HEK293 (cell line): Measurements from ENCODE around the gene AKR1A1.

Experiments
- BCL11A ChIP-seq: fragments of 450-650 bp; formaldehyde crosslinking; IDR thresholded peaks from 2 replicates; pipeline ENCODE4 v1.5.1; 2016; ENCODE audit warnings: low read depth, missing biosample characterization, missing genetic modification characterization
- GLI2 ChIP-seq: fragments of 450-650 bp; formaldehyde crosslinking; IDR thresholded peaks from 2 replicates; pipeline ENCODE4; 2017; ENCODE audit warnings: missing biosample characterization, missing genetic modification characterization, low read depth, borderline replicate concordance
- HIC1 ChIP-seq: fragments of 450-650 bp; formaldehyde crosslinking; IDR thresholded peaks from 2 replicates; pipeline ENCODE4 v1.5.1; 2016; ENCODE audit warnings: missing biosample characterization, missing genetic modification characterization
- SCRT1 ChIP-seq: fragments of 450-650 bp; formaldehyde crosslinking; IDR thresholded peaks from 2 replicates; pipeline ENCODE4 v1.5.1; 2016; ENCODE audit warnings: missing biosample characterization, missing genetic modification characterization, borderline replicate concordance
- SETDB1 ChIP-seq: IDR thresholded peaks from one replicate; pipeline ENCODE4 v1.6.1; 2017; ENCODE audit warnings: mild to moderate bottlenecking, low read length, moderate library complexity, mixed read lengths; ENCODE audit not compliant: insufficient read length
- ZBTB44 ChIP-seq: fragments of 450-650 bp; IDR thresholded peaks from 2 replicates; pipeline ENCODE4 v1.5.1; 2018; ENCODE audit warnings: missing biosample characterization, mild to moderate bottlenecking, missing genetic modification characterization
- ZFP41 ChIP-seq: fragments of 450-650 bp; formaldehyde crosslinking; IDR thresholded peaks from 2 replicates; pipeline ENCODE4 v1.5.1; 2016; ENCODE audit warnings: missing biosample characterization, missing genetic modification characterization, borderline replicate concordance
- ZFP69B ChIP-seq: fragments of 450-650 bp; formaldehyde crosslinking; IDR thresholded peaks from 2 replicates; pipeline ENCODE4 v1.5.1; 2016; ENCODE audit warnings: missing biosample characterization, missing genetic modification characterization
- ZNF133 ChIP-seq: fragments of 450-650 bp; formaldehyde crosslinking; IDR thresholded peaks from 2 replicates; pipeline ENCODE4 v1.5.1; 2016; ENCODE audit warnings: missing biosample characterization, missing genetic modification characterization
- ZNF169 ChIP-seq: fragments of 450-650 bp; formaldehyde crosslinking; IDR thresholded peaks from 2 replicates; pipeline ENCODE4 v1.5.1; 2016; ENCODE audit warnings: missing biosample characterization, missing genetic modification characterization
- ZNF174 ChIP-seq: fragments of 450-650 bp; formaldehyde crosslinking; IDR thresholded peaks from 2 replicates; pipeline ENCODE4 v1.5.0; 2017; ENCODE audit warnings: missing biosample characterization, mild to moderate bottlenecking, missing genetic modification characterization
- ZNF175 ChIP-seq: fragments of 450-650 bp; formaldehyde crosslinking; IDR thresholded peaks from 2 replicates; pipeline ENCODE4 v1.5.1; 2016; ENCODE audit warnings: missing biosample characterization, missing genetic modification characterization
- ZNF473 ChIP-seq: fragments of 450-650 bp; formaldehyde crosslinking; IDR thresholded peaks from 2 replicates; pipeline ENCODE4 v1.5.1; 2017; ENCODE audit warnings: missing biosample characterization, missing genetic modification characterization
- ZNF530 ChIP-seq: fragments of 450-650 bp; formaldehyde crosslinking; IDR thresholded peaks from 2 replicates; pipeline ENCODE4 v1.5.1; 2016; ENCODE audit warnings: low read depth, missing biosample characterization, missing genetic modification characterization
- ZNF558 ChIP-seq: fragments of 450-650 bp; formaldehyde crosslinking; IDR thresholded peaks from 2 replicates; pipeline ENCODE4 v1.5.1; 2016; ENCODE audit warnings: missing biosample characterization, missing genetic modification characterization
- ZNF701 ChIP-seq: fragments of 450-650 bp; formaldehyde crosslinking; IDR thresholded peaks from 2 replicates; pipeline ENCODE4 v1.5.1; 2016; ENCODE audit warnings: missing biosample characterization, missing genetic modification characterization
- ZNF747 ChIP-seq: fragments of 450-650 bp; formaldehyde crosslinking; IDR thresholded peaks from 2 replicates; pipeline ENCODE4 v1.5.1; 2016; ENCODE audit warnings: missing biosample characterization, missing genetic modification characterization
- ZNF837 ChIP-seq: fragments of 450-650 bp; formaldehyde crosslinking; IDR thresholded peaks from 2 replicates; pipeline ENCODE4 v1.5.1; 2016; ENCODE audit warnings: missing biosample characterization, missing genetic modification characterization
- ZSCAN16 ChIP-seq: fragments of 450-650 bp; formaldehyde crosslinking; IDR thresholded peaks from 2 replicates; pipeline ENCODE4 v1.5.1; 2016; ENCODE audit warnings: missing biosample characterization, missing genetic modification characterization
- ZSCAN4 ChIP-seq: fragments of 450-650 bp; formaldehyde crosslinking; IDR thresholded peaks from 2 replicates; pipeline ENCODE4 v1.5.1; 2017; ENCODE audit warnings: missing biosample characterization, missing genetic modification characterization
- ZXDB ChIP-seq: fragments of 450-650 bp; formaldehyde crosslinking; IDR thresholded peaks from 2 replicates; pipeline ENCODE4 v1.5.1; 2016; ENCODE audit warnings: missing biosample characterization, missing genetic modification characterization
- TF ChIP-seq, protein P1 (sequence below): fragments of 450-650 bp; IDR thresholded peaks from 2 replicates; pipeline ENCODE4 v1.5.1; 2018; ENCODE audit warnings: missing biosample characterization, missing genetic modification characterization
- TF ChIP-seq, protein P2 (sequence below): fragments of 450-650 bp; formaldehyde crosslinking; IDR thresholded peaks from 2 replicates; pipeline ENCODE4 v1.5.1; 2016; ENCODE audit warnings: missing biosample characterization, missing genetic modification characterization
- TF ChIP-seq, protein P3 (sequence below): fragments of 450-650 bp; formaldehyde crosslinking; IDR thresholded peaks from 2 replicates; pipeline ENCODE4 v1.5.1; 2016; ENCODE audit warnings: missing biosample characterization, missing genetic modification characterization, borderline replicate concordance
- TF ChIP-seq, protein P4 (sequence below): fragments of 450-650 bp; formaldehyde crosslinking; IDR thresholded peaks from 2 replicates; pipeline ENCODE4 v1.5.1; 2016; ENCODE audit warnings: missing biosample characterization, missing genetic modification characterization

AKR1A1 gene

DNA sequence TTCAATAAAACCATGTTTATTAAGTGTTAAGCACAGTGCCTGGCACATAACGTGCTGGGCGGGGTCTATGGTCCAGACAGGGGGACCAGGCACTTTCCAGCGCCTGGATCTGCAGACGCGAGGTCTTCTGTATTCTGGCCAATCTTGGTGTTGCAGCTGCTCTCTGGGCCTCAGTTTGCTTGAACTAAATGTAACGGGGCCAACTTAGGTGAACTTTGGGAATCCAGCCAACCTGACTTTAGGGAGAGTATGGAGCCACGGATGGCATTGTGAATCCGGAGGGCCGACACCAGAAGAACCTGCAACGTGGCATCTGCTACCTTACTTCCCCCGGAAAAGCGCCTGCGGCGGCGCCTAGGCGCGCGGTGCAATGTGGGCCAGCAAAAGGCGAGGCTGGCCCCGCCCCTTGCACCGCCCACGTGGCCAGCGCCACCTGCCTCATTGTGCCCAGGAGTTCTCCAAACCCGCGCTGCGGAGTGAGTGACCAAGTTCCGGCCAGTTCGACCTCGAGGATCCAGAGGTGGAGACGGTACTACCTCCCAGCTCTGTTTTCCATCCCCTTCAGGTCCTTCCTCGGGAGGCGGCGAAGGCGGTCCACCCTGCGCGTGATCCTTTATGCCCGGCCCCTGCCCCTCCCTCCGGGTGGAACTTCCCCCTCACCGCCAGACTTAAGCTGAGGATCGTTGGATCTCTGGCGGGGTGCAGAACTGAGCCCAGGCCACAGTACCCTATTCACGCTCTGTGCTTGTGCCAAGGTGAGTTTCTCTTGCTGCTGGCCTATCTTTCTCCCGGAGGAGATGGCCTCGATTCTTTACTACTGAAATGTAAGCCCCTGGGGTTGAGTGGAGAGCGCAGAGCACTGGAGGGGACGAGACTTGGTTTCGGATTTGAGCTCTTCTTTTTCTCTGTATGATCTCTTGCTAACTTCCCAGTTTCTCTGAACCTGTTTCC lies at the start of gene AKR1A1 (continued):
- peak; percentile 64; the same call in 1 of the 2 replicates for TF ChIP-seq ZFP69B (tag by site-specific recombination)
- TF ChIP-seq ZFP41 = no peak
- TF ChIP-seq GLI2 = no peak
- TF ChIP-seq, protein P1, sequence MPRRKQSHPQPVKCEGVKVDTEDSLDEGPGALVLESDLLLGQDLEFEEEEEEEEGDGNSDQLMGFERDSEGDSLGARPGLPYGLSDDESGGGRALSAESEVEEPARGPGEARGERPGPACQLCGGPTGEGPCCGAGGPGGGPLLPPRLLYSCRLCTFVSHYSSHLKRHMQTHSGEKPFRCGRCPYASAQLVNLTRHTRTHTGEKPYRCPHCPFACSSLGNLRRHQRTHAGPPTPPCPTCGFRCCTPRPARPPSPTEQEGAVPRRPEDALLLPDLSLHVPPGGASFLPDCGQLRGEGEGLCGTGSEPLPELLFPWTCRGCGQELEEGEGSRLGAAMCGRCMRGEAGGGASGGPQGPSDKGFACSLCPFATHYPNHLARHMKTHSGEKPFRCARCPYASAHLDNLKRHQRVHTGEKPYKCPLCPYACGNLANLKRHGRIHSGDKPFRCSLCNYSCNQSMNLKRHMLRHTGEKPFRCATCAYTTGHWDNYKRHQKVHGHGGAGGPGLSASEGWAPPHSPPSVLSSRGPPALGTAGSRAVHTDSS (tag by site-specific recombination) = no peak
- no peak for TF ChIP-seq ZSCAN16 (tag by site-specific recombination)
- no peak for TF ChIP-seq ZNF175 (tag by site-specific recombination)
- TF ChIP-seq, protein P2, sequence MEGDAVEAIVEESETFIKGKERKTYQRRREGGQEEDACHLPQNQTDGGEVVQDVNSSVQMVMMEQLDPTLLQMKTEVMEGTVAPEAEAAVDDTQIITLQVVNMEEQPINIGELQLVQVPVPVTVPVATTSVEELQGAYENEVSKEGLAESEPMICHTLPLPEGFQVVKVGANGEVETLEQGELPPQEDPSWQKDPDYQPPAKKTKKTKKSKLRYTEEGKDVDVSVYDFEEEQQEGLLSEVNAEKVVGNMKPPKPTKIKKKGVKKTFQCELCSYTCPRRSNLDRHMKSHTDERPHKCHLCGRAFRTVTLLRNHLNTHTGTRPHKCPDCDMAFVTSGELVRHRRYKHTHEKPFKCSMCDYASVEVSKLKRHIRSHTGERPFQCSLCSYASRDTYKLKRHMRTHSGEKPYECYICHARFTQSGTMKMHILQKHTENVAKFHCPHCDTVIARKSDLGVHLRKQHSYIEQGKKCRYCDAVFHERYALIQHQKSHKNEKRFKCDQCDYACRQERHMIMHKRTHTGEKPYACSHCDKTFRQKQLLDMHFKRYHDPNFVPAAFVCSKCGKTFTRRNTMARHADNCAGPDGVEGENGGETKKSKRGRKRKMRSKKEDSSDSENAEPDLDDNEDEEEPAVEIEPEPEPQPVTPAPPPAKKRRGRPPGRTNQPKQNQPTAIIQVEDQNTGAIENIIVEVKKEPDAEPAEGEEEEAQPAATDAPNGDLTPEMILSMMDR (tag by site-specific recombination) = peak; percentile 49; the same call in 1 of the 2 replicates
- no peak for TF ChIP-seq ZNF473 (tag by site-specific recombination)
- TF ChIP-seq, protein P3, sequence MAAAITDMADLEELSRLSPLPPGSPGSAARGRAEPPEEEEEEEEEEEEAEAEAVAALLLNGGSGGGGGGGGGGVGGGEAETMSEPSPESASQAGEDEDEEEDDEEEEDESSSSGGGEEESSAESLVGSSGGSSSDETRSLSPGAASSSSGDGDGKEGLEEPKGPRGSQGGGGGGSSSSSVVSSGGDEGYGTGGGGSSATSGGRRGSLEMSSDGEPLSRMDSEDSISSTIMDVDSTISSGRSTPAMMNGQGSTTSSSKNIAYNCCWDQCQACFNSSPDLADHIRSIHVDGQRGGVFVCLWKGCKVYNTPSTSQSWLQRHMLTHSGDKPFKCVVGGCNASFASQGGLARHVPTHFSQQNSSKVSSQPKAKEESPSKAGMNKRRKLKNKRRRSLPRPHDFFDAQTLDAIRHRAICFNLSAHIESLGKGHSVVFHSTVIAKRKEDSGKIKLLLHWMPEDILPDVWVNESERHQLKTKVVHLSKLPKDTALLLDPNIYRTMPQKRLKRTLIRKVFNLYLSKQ = no peak
- TF ChIP-seq BCL11A (tag by site-specific recombination) = no peak; the same call in 1 of the 2 replicates
- TF ChIP-seq ZBTB44 = peak; percentile 52; the same call in 1 of the 2 replicates
- TF ChIP-seq HIC1 (tag by site-specific recombination) = peak; percentile 99
- no peak for TF ChIP-seq ZNF174 (tag by site-specific recombination)
- TF ChIP-seq SETDB1 = peak; percentile 52
- TF ChIP-seq, protein P4, sequence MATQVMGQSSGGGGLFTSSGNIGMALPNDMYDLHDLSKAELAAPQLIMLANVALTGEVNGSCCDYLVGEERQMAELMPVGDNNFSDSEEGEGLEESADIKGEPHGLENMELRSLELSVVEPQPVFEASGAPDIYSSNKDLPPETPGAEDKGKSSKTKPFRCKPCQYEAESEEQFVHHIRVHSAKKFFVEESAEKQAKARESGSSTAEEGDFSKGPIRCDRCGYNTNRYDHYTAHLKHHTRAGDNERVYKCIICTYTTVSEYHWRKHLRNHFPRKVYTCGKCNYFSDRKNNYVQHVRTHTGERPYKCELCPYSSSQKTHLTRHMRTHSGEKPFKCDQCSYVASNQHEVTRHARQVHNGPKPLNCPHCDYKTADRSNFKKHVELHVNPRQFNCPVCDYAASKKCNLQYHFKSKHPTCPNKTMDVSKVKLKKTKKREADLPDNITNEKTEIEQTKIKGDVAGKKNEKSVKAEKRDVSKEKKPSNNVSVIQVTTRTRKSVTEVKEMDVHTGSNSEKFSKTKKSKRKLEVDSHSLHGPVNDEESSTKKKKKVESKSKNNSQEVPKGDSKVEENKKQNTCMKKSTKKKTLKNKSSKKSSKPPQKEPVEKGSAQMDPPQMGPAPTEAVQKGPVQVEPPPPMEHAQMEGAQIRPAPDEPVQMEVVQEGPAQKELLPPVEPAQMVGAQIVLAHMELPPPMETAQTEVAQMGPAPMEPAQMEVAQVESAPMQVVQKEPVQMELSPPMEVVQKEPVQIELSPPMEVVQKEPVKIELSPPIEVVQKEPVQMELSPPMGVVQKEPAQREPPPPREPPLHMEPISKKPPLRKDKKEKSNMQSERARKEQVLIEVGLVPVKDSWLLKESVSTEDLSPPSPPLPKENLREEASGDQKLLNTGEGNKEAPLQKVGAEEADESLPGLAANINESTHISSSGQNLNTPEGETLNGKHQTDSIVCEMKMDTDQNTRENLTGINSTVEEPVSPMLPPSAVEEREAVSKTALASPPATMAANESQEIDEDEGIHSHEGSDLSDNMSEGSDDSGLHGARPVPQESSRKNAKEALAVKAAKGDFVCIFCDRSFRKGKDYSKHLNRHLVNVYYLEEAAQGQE (tag by site-specific recombination) = 0 out of 2 replicates have a peak, but pooled peaks have one; percentile 57
- TF ChIP-seq ZNF837 = no peak
- peak; percentile 57; the same call in 1 of the 2 replicates for TF ChIP-seq ZNF558
- TF ChIP-seq ZNF530 (tag by site-specific recombination) = no peak
- TF ChIP-seq ZNF169 (tag by site-specific recombination) = no peak
- TF ChIP-seq SCRT1 = no peak
- peak; percentile 88 for TF ChIP-seq ZXDB (tag by site-specific recombination)
- TF ChIP-seq ZNF133 (tag by site-specific recombination) = no peak
- no peak for TF ChIP-seq ZNF747 (tag by site-specific recombination)
- TF ChIP-seq ZNF701 = no peak
- no peak for TF ChIP-seq ZSCAN4 (tag by site-specific recombination)
